ENCODE measurements around the gene EIF2B2. TPM values are rescaled to one million over a fixed set of nuclear protein-coding genes. Genes with fewer than 3 reads are reported as not detected.

The EIF2B2 gene
- total and polyA plus RNA-seq, 3 donors from 2014 or later: 39.4 to 124 (median 40.4) TPM

DNA sequence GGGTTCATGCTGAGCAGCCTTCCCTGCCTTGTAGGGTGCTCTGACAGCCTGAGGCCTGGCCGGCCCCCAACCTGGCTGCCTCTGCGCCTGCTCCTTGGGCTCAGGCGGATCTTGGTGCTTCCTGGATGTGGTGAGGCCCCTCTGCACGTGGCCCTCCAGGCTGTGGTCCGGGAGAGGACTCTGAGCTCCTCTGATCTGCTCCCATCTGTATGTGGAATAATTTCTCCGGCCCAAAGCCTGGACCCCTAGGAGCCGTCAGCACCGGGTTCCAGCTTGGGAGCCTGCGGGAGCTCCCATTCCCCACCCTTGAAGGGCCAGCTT is 21.3 kb upstream of the EIF2B2 start:
- TF ChIP-seq POLR2A (IDR thresholded peaks at IDR 0.05): no peak
- TF ChIP-seq, protein P1, sequence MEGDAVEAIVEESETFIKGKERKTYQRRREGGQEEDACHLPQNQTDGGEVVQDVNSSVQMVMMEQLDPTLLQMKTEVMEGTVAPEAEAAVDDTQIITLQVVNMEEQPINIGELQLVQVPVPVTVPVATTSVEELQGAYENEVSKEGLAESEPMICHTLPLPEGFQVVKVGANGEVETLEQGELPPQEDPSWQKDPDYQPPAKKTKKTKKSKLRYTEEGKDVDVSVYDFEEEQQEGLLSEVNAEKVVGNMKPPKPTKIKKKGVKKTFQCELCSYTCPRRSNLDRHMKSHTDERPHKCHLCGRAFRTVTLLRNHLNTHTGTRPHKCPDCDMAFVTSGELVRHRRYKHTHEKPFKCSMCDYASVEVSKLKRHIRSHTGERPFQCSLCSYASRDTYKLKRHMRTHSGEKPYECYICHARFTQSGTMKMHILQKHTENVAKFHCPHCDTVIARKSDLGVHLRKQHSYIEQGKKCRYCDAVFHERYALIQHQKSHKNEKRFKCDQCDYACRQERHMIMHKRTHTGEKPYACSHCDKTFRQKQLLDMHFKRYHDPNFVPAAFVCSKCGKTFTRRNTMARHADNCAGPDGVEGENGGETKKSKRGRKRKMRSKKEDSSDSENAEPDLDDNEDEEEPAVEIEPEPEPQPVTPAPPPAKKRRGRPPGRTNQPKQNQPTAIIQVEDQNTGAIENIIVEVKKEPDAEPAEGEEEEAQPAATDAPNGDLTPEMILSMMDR (IDR thresholded peaks at IDR 0.05): no peak
- Histone ChIP-seq H3K9me3 (no peaks in the 10 kb centered on the region), H3K4me1 (no peaks in the 10 kb centered on the region), H3K27me3 (no peaks in the 10 kb centered on the region), H3K36me3 (ENCODE audit: low read depth, missing control alignments) (no peaks in the 10 kb centered on the region), H3K27ac (no peak overlapping the region), H3K4me3 (no peak overlapping the region)
- DNase-seq: peak; percentile 10
- WGBS, 2 donors: 83 to 96% methylated on average over 4 to 9 of the region's 9 CpGs
- intact Hi-C loops (cut with DNase I; ENCODE audit: low total_unique reads): no loop called here

DNA sequence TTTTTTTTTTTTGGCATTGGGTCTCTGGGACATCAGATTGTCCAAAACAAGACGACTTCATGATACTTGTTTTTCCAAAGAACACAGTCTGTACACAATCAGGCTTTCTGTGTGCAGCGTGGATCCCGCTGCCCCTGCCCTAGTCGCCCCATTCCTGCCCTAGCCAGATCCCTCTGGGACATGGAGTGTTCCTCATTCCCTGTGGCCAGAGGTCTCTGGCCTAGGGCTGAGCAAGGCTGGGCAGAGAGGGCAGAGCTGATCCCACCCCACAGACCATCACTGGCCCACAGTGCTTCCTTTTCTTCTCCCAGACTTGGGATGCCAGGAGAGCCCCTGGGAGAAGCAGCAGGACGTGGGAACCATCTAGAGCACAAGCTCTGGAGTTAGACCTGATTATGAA is 20.9 kb upstream of the EIF2B2 start:
- H3K9me3 ChIP-seq: no peaks in the 10 kb centered on the region
- no peaks in the 10 kb centered on the region for H3K4me1 ChIP-seq
- H3K36me3 ChIP-seq (ENCODE audit: low read depth, missing control alignments): no peaks in the 10 kb centered on the region
- TF ChIP-seq, protein P1 (IDR thresholded peaks at IDR 0.05): no peak
- TF ChIP-seq POLR2A (IDR thresholded peaks at IDR 0.05): no peak
- 78 to 83% methylated on average over 5 of the region's 5 CpGs for WGBS, 2 donors
- peak; percentile 7 for DNase-seq
- intact Hi-C loops (cut with DNase I; ENCODE audit: low total_unique reads): no loop called here
- H3K4me3 ChIP-seq: no peak overlapping the region
- no peaks in the 10 kb centered on the region for H3K27me3 ChIP-seq
- no peak overlapping the region for H3K27ac ChIP-seq

DNA sequence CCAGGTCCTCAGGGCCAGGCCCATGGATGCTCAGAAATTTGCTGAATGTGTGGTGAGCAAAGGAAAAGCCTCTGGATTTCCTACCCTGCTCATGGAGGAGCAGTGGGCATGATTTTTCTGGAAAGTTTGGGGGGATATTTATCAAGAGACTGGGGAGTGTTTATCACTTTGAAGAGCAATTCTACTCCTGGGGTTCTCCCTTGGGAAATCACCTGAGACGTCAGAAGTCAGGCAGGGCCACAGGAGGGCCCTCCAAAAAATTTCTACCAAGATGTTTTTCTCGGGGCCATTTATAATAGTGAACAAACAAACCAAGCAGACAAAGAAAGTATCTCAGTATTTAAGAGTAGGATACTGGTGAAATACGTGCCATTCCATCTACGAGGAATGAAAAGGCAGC is 20.1 kb upstream of the EIF2B2 start:
- Histone ChIP-seq H3K9me3 (no peaks in the 10 kb centered on the region), H3K4me1 (no peaks in the 10 kb centered on the region), H3K27me3 (no peaks in the 10 kb centered on the region), H3K36me3 (ENCODE audit: low read depth, missing control alignments) (no peaks in the 10 kb centered on the region), H3K4me3 (no peak overlapping the region), H3K27ac (no peak overlapping the region)
- WGBS, 2 donors: 92 to 94% methylated on average over 4 of the region's 4 CpGs
- intact Hi-C loops (cut with DNase I; ENCODE audit: low total_unique reads): no loop called here
- TF ChIP-seq POLR2A (IDR thresholded peaks at IDR 0.05): no peak
- TF ChIP-seq, protein P1 (IDR thresholded peaks at IDR 0.05): no peak
- DNase-seq: no peak

DNA sequence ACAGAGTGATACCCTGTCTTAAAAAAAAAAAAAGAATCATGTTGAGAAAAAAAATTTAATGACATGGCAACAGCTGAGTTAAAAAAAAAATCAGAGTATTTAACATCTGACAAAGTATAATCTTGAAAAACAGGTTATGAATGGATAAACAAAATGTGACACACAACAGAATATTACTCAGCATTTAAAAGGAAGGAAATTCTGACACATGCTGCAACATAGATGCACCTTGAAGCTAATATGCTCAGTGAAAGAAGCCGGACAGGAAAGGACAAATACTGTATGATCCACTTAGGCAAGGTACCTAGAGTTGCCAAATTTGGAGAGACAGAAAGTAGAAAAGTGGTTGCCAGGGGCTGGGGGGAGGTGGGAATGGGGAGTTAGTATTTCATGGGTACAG is 19.4 kb upstream of the EIF2B2 start:
- no peak for TF ChIP-seq POLR2A (IDR thresholded peaks at IDR 0.05)
- TF ChIP-seq, protein P1 (IDR thresholded peaks at IDR 0.05): no peak
- H3K4me1 ChIP-seq: no peaks in the 10 kb centered on the region
- no peak for DNase-seq
- intact Hi-C loops (cut with DNase I; ENCODE audit: low total_unique reads): no loop called here
- no peak overlapping the region for H3K27ac ChIP-seq
- WGBS, 2 donors: 67 to 90% methylated on average over 1 of the region's 1 CpG
- H3K36me3 ChIP-seq (ENCODE audit: low read depth, missing control alignments): no peaks in the 10 kb centered on the region
- H3K9me3 ChIP-seq: no peaks in the 10 kb centered on the region
- H3K4me3 ChIP-seq: no peak overlapping the region
- no peaks in the 10 kb centered on the region for H3K27me3 ChIP-seq

DNA sequence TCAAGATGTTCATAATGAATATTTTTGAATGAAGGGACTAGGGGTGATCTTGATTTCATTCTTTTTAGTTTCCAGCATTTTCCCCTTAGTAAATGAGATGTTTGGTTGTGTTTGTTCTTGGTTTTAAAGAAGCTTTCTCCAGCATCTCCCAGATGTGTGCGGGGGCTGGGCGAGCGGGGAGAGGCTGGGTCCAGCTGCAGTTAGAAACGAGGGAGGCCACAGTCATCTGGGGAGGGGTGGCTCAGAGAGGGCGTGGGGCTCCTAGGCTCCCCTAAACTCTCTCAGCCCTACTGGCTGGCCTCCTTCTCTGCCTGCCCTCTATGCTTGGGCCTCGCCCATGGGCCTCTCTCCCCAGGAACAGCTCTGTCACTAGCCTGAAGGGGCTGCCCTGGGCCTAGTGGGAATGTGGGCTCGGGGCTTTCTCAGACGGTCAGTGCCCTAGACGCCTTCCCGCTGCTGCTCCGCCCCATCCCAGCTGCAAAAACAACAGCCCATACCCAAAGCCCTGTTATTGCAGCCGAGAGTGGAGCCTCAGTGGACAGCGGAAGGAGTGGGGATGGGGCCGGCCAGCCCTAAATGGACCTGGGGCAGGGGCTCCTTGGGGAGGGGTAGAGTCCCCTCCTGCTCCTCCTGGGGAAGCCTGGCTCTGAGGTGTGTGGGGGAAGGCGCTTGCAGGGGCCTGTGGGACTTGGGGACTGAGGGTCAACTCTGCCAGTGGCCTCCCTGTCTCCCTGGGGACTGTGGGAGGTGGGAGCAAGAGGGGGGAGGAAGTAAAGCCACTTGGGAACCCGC is 18.3 kb upstream of the EIF2B2 start:
- Histone ChIP-seq H3K4me3 (no peak overlapping the region), H3K27me3 (no peaks in the 10 kb centered on the region), H3K9me3 (no peaks in the 10 kb centered on the region), H3K27ac (no peak overlapping the region), H3K4me1 (no peaks in the 10 kb centered on the region), H3K36me3 (ENCODE audit: low read depth, missing control alignments) (no peaks in the 10 kb centered on the region)
- intact Hi-C loops (cut with DNase I; ENCODE audit: low total_unique reads): no loop called here
- TF ChIP-seq, protein P1 (IDR thresholded peaks at IDR 0.05): no peak
- no peak for TF ChIP-seq POLR2A (IDR thresholded peaks at IDR 0.05)
- peak; percentile 5 for DNase-seq
- 86 to 88% methylated on average over 7 to 16 of the region's 16 CpGs for WGBS, 2 donors
